ENCODE data around the gene DOK7. TPM values are rescaled to one million over a fixed set of nuclear protein-coding genes. Genes with fewer than 3 reads are reported as not detected.
"Not testable (repeated sequence)": the region's sequence is repeated elsewhere in the genome, so short reads cannot be mapped to it uniquely, and the experiment has no call there.

The DOK7 gene
- total RNA-seq, 2 experiments from 2014 or later = not detected

GRCh38 chr4:3441501-3442459, 21.3 kb upstream of the DOK7 start, which contains the start of gene HGFAC:
TSS of gene HGFAC (plus strand) at chr4:3441968. CDS start at chr4:3442002, 34 bp downstream.
- ChIA-PET POLR2A (no interaction called here), CTCF (no interaction called here)

DNA sequence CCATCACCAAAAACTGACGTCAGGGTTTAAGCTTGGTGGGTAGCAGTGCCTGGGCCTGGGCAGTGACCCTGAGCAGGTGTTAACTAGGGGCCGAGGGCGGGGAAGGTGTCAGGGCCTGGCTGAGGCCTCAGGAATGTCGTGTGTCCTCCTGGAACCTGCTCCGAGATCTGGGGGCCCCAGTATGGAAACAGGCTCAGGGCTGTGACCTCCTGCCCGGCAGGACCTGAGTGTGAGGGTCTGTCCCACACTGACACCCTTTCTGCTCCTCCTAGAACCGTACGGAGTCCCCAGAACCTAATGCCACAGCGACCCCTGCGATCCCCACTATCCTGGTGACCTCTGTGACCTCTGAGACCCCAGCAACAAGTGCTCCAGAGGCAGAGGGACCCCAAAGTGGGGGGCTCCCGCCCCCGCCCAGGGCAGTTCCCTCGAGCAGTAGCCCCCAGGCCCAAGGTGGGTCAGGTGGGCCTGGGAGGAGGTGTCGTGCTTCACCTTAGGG, 20.6 kb upstream of the DOK7 start:
- ChIA-PET CTCF (interaction anchor here (0.6 to 1.4 kb wide), 5 partner anchors 9 to 252 kb away, joined by 3 to 5 read pairs (median 3); no protein-coding TSS in a partner anchor), POLR2A (no interaction called here)

GRCh38 chr4:3442959-3443749, 20.0 kb upstream of the DOK7 start:
- POLR2A ChIA-PET = no interaction called here

DNA sequence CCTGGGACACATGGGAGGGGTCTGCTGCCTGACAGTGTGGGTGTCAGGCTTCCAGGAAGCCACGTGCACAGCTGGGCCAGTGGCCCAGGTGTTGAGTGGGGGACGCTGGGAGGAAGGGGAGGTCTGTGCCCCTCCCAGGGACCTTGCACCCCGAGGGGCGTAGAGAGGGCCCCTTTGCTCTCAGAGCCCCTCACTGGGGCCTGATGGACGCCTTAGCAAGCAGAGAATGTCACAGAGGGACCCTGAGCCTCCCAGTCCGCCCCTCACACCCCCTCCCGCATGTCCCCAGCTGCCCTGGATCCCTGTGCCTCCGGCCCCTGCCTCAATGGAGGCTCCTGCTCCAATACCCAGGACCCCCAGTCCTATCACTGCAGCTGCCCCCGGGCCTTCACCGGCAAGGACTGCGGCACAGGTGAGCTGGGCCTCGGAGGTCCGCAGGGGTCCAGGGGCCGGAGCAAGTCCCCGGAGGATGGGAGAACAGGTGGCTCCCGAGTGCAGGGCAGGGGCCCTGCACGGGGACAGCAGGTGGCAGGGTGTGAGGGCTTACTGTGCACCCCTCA, 19.3 kb upstream of the DOK7 start:
- POLR2A ChIA-PET = no interaction called here
- CTCF ChIA-PET = interaction anchor here (0.9 to 1.8 kb wide), 7 partner anchors 8 to 336 kb away, joined by 3 to 6 read pairs (median 4); no protein-coding TSS in a partner anchor

More at GRCh38 chr4:3442959-3443749, 20.0 kb upstream of the DOK7 start:
- CTCF ChIA-PET = interaction anchor here (0.6 to 1.6 kb wide), 11 partner anchors 8 to 401 kb away, joined by 3 to 5 read pairs (median 3); no protein-coding TSS in a partner anchor

DNA sequence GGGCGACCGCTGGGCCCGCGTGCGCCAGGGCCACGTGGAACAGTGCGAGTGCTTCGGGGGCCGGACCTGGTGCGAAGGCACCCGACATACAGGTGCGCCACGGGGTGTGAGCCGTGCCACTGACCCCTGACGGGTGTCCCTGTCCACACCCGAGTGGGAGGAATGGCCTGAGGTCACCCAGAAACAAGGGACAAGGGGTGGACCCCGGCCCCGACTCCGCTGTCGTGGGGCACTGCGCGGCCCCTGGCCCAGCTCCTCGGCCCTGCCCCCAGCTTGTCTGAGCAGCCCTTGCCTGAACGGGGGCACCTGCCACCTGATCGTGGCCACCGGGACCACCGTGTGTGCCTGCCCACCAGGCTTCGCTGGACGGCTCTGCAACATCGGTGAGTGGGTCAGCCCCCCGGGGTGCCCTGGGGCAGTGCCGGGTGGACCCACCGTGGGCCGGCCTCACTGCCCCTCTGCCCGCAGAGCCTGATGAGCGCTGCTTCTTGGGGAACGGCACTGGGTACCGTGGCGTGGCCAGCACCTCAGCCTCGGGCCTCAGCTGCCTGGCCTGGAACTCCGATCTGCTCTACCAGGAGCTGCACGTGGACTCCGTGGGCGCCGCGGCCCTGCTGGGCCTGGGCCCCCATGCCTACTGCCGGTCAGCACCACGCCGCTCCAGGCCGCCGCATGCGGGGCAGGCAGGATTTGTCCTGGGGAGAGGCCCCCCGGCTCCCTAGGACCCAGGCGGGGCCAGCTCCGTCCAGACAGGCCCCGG, 18.6 kb upstream of the DOK7 start:
- ChIA-PET CTCF (interaction anchor here (0.8 to 1.8 kb wide), 3 partner anchors 19 to 337 kb away, joined by 3 to 6 read pairs (median 3); no protein-coding TSS in a partner anchor), POLR2A (no interaction called here)

DNA sequence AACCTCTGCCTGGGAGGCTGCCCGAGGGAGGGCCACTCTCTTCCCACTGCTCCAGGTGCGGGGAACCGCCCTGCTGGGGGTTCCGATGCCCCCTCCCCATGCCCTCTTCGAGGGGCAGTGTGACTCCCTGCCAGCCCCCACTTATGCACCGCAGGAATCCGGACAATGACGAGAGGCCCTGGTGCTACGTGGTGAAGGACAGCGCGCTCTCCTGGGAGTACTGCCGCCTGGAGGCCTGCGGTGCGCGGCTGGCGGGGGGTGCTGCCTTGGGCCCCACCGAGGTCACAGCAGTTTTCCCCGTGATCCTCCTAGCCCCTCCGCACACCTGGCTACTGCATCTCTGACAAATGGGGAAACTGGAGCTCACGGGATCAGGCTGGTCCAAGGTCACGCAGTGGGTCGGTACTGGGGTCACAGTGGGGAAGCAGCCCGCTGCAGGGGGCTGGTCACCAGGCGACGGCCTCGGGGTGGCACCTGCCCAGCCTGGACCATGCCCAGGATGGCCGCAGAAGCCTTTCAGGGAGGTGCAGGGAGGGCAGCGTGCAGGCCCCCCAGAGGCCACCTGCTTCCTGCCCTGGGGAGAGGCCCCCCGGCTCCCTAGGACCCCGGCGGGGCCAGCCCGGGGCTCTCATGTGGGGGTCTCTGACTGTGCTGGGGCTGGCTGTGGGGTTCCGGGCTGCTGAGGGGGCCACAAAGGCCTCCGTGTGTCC, 17.8 kb upstream of the DOK7 start:
- POLR2A ChIA-PET = no interaction called here

GRCh38 chr4:3445829-3446545, 17.1 kb upstream of the DOK7 start:
- ChIA-PET CTCF (no interaction called here), POLR2A (no interaction called here)

More for the DNA sequence above, 17.8 kb upstream of the DOK7 start:
- CTCF ChIA-PET = interaction anchor here (0.8 to 1.8 kb wide), 3 partner anchors 18 to 338 kb away, joined by 3 to 6 read pairs (median 3); no protein-coding TSS in a partner anchor

DNA sequence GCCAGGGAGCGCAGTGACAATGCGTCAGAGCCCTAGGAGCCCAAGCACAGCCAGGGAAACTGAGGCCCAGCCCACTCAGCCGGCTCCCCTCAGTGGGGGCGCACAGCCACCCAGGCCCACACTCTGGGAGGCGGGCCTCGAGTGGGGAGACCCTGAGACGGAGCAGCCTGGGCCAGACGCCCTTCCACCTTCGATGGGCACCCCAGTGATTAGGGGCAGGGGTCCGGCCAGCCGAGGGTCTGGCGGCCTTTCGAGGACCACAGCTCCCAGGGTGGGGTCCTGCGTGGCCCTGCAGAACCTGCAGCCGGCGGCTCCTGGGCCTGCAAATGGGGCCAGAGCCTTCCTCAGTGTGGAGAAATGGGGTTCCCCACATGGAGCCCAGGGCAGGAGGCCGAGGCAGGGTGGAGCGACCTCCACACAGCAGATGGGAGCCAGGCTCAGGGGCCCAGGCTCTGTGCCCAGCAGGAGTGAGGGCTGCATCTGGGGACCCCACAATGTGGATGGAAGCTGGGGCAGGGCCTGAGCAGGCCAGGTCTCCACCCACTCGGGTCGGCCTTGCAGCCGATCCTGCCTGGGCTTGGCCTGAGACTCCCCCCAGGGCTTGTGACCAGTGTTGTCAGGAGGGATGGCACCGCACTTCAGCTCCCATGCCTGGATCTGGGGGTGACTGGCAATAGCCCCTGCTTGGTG, 16.3 kb upstream of the DOK7 start:
- ChIA-PET CTCF (no interaction called here), POLR2A (no interaction called here)

GRCh38 chr4:3447431-3448395, 15.4 kb upstream of the DOK7 start:
- ChIA-PET POLR2A (no interaction called here), CTCF (no interaction called here)

- ChIA-PET POLR2A (interaction anchor here (0.6 kb wide), 1 partner anchor 89 kb away, joined by 8 read pairs; no protein-coding TSS in a partner anchor), CTCF (no interaction called here)
Observed at GRCh38 chr4:3449047-3449573, 14.0 kb upstream of the DOK7 start.

- ChIA-PET POLR2A (interaction anchor here (0.6 kb wide), 2 partner anchors 90 to 339 kb away, joined by 5 to 8 read pairs; no protein-coding TSS in a partner anchor), CTCF (no interaction called here)
Observed at GRCh38 chr4:3449574-3450534, 13.3 kb upstream of the DOK7 start.

DNA sequence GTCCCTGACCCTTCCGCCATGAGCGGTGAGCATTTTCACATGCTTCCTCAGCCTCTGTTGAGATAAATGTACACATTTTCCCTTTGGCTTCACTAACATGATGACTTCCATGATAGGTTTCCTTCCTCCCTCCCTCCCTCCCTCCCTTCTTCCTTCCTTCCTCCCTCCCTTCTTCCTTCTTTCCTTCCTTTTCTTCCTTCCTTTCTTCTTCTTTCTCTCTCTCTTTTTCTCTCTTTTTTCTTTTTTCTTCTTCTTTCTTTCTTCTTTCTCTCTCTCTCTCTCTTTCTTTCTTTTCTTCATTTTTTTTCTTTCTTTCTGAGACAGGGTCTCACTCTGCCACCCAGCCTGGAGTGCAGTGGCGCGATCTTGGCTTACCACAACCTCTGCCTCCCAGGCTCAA, 12.5 kb upstream of the DOK7 start:
- ChIA-PET CTCF (no interaction called here), POLR2A (no interaction called here)

DNA sequence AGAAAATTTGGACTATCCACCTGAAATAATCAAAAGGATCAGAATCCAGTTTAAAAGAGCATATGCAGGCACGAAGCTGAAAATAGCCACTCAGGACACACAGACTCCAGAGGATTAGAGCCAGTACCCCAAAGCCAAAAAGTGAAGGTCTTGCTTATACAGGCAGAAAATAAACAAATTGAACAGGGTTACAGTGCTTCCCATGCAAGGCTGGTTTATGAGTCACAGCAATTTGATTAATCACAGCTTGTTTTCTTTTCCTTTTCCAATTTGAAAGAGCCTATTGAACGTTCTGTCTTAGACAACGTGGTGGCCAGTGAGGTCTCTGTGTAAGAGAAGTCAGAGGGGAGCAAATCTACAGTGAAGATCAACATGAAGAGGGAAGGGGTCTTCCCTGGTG, 11.2 kb upstream of the DOK7 start:
- POLR2A ChIA-PET = no interaction called here
- CTCF ChIA-PET = interaction anchor here (1.1 kb wide), 1 partner anchor 9 kb away, joined by 4 read pairs; no protein-coding TSS in a partner anchor

DNA sequence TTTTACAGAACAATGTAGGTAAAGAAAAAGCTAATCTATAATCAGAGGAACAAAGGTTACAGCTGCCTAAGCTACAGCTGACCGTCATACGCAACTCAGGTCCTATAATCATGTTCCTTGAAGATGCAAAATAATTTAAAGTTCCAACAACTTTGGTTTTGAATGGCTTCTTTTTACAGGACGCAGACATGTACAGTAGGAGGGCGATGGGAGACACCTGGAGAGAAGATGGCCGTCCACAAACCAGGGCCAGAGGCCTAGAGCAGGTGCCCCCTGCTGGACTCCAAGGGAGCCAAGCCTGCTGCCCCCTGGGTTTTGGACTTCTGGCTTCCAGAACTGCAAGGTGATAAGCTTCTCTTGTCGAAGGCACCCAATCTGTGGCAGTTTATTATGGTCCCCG, 10.7 kb upstream of the DOK7 start:
- ChIA-PET POLR2A (no interaction called here), CTCF (no interaction called here)

- CTCF ChIA-PET, POLR2A ChIA-PET: not testable (repeated sequence)
Observed at GRCh38 chr4:3455596-3455995, 7.5 kb upstream of the DOK7 start.

All from activated CD8-positive, alpha-beta memory T cell treated with anti-CD3 and anti-CD28 coated beads for 36 hours (primary cell).